ENCODE measurements around the gene TOP2A. TPM values are rescaled to one million over a fixed set of nuclear protein-coding genes. Genes with fewer than 3 reads are reported as not detected.

Gene TOP2A
- total and polyA plus RNA-seq, 9 of the 15 experiments (the other 6 are each of a cell fraction or from before 2014, with no cell fraction given) = 133 to 347 (median 259) TPM

DNA sequence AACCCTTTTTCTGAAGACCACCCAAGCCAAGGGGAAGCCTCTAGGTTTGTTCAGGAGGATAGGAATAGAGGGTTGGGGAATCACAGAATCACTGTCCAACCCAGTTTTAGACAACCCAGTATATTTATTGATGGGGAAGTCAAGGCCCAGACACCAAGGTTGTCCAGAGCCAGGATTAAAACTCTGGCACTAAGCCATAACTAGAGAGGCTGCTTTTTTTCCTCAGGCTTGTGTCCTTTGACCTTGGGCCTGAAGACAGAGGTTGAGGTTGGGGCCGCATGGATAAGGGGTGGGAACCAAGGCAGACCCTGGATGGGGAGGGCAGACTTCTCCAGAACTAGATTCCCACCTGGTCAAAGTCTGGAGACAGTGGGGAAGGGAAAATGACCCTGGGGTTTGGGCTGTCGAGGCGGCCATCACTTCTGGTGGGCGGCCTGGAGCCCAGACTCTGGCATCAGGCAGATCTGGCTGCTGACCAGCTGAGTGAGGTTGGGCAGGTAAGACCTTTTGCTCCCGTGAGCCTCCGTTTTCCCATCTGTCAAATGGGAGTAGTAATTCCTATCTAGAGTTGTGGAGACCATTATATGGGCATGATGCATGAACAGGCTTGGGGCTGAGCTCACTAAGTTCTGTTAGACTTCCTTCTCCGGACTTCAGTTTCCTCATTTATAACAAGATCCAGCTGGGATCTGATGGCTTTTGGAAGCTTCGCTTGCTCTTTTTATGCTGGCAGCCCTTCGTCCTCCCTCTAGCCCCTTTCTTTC, 43.5 kb upstream of the TOP2A start (continued):
- TF ChIP-seq, protein P1, sequence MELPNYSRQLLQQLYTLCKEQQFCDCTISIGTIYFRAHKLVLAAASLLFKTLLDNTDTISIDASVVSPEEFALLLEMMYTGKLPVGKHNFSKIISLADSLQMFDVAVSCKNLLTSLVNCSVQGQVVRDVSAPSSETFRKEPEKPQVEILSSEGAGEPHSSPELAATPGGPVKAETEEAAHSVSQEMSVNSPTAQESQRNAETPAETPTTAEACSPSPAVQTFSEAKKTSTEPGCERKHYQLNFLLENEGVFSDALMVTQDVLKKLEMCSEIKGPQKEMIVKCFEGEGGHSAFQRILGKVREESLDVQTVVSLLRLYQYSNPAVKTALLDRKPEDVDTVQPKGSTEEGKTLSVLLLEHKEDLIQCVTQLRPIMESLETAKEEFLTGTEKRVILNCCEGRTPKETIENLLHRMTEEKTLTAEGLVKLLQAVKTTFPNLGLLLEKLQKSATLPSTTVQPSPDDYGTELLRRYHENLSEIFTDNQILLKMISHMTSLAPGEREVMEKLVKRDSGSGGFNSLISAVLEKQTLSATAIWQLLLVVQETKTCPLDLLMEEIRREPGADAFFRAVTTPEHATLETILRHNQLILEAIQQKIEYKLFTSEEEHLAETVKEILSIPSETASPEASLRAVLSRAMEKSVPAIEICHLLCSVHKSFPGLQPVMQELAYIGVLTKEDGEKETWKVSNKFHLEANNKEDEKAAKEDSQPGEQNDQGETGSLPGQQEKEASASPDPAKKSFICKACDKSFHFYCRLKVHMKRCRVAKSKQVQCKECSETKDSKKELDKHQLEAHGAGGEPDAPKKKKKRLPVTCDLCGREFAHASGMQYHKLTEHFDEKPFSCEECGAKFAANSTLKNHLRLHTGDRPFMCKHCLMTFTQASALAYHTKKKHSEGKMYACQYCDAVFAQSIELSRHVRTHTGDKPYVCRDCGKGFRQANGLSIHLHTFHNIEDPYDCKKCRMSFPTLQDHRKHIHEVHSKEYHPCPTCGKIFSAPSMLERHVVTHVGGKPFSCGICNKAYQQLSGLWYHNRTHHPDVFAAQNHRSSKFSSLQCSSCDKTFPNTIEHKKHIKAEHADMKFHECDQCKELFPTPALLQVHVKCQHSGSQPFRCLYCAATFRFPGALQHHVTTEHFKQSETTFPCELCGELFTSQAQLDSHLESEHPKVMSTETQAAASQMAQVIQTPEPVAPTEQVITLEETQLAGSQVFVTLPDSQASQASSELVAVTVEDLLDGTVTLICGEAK (IDR thresholded peaks at IDR 0.05) = no peak
- TF ChIP-seq, protein P1 (CRISPR knock-in tag; IDR thresholded peaks at IDR 0.05) = no peak
- TF ChIP-seq PHF8 (IDR thresholded peaks at IDR 0.05; ENCODE audit: borderline replicate concordance, low read length) (no peak), BCOR (IDR thresholded peaks at IDR 0.05) (peak; percentile 83), ZEB2 (IDR thresholded peaks at IDR 0.05) (no peak), MED1 (CRISPR knock-in tag; IDR thresholded peaks at IDR 0.05; ENCODE audit: borderline replicate concordance) (no peak)
- TF ChIP-seq, protein P2, sequence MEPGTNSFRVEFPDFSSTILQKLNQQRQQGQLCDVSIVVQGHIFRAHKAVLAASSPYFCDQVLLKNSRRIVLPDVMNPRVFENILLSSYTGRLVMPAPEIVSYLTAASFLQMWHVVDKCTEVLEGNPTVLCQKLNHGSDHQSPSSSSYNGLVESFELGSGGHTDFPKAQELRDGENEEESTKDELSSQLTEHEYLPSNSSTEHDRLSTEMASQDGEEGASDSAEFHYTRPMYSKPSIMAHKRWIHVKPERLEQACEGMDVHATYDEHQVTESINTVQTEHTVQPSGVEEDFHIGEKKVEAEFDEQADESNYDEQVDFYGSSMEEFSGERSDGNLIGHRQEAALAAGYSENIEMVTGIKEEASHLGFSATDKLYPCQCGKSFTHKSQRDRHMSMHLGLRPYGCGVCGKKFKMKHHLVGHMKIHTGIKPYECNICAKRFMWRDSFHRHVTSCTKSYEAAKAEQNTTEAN (CRISPR knock-in tag; IDR thresholded peaks at IDR 0.05) = no peak
